Measurements from ENCODE around the gene MMP2. TPM values are rescaled to one million over a fixed set of nuclear protein-coding genes. Genes with fewer than 3 reads are reported as not detected.
A peak's percentile ranks its signal among the peaks of the same experiment; 100 is the strongest.

MMP2 gene
- total RNA-seq = 100 to 1,000 TPM in 4 of 8 experiments, 10 to 100 TPM in 3, 1 to 10 TPM in 1; 7.4 to 741 (median 94.4) TPM

- in situ Hi-C loops (cut with MboI; ENCODE audit: low pct_unique_long_range_greater_than_20kb in 2 of 9, low sequenced_read_pairs in 9 of 9, unreplicated experiment in 9 of 9) = no loop called here
- H3K27ac ChIP-seq = peak within 1 kb of the TSS in 1 of 2 donors; percentile 67
- 0 to 60% (median 8%) methylated on average over 1 to 6 of the region's 46 CpGs; no CpG with 5 or more reads in 4 of the 10 experiments for WGBS, 10 experiments
- H3K4me3 ChIP-seq = peak within 1 kb of the TSS; percentile 38 to 76 (median 44)
- ATAC-seq (replicated peaks in 6 of 8) = peak; percentile 21 to 85 (median 78)
- H3K4me1 ChIP-seq (replicated peaks in 1 of 2) = peaks cover 7 to 12% of the 10 kb centered on the region in 2 donors
Measured at GRCh38 chr16:55478827-55479429, at the start of gene MMP2. MMP2 (plus strand) TSS chr16:55479198; CDS start chr16:55479480, 282 bp downstream.

- Histone ChIP-seq H3K27ac (no peak overlapping the region), H3K4me1 (replicated peaks in 1 of 2) (peaks cover 0 to 3% of the 10 kb centered on the region in 2 donors), H3K4me3 (no peak overlapping the region)
- ATAC-seq (replicated peaks in 6 of 8) = no peak
- WGBS, 10 experiments = 0 to 100% (median 68%) methylated on average over 1 to 5 of the region's 5 CpGs; no CpG with 5 or more reads in 1 of the 10 experiments
- in situ Hi-C loops (cut with MboI; ENCODE audit: low pct_unique_long_range_greater_than_20kb in 2 of 9, low sequenced_read_pairs in 9 of 9, unreplicated experiment in 9 of 9) = no loop called here
Measured at GRCh38 chr16:55433030-55433429, 46.0 kb upstream of the MMP2 start.

GRCh38 chr16:55433535-55433934, 45.5 kb upstream of the MMP2 start:
- no peak overlapping the region for H3K4me3 ChIP-seq
- H3K4me1 ChIP-seq (replicated peaks in 1 of 2) = peaks cover 0 to 3% of the 10 kb centered on the region in 2 donors
- WGBS, 10 experiments = 15 to 100% (median 72%) methylated on average over 1 to 5 of the region's 5 CpGs; no CpG with 5 or more reads in 1 of the 10 experiments
- no peak overlapping the region for H3K27ac ChIP-seq
- ATAC-seq (replicated peaks in 6 of 8) = no peak
- in situ Hi-C loops (cut with MboI; ENCODE audit: low pct_unique_long_range_greater_than_20kb in 2 of 9, low sequenced_read_pairs in 9 of 9, unreplicated experiment in 9 of 9) = no loop called here

GRCh38 chr16:55434000-55434399, 45.0 kb upstream of the MMP2 start:
- no peak for ATAC-seq (replicated peaks in 6 of 8)
- in situ Hi-C loops (cut with MboI; ENCODE audit: low pct_unique_long_range_greater_than_20kb in 2 of 9, low sequenced_read_pairs in 9 of 9, unreplicated experiment in 9 of 9) = no loop called here
- Histone ChIP-seq H3K27ac (no peak overlapping the region), H3K4me3 (no peak overlapping the region), H3K4me1 (replicated peaks in 1 of 2) (peaks cover 0 to 3% of the 10 kb centered on the region in 2 donors)
- 5 to 82% (median 75%) methylated on average over 1 to 4 of the region's 4 CpGs; no CpG with 5 or more reads in 5 of the 10 experiments for WGBS, 10 experiments

GRCh38 chr16:55435387-55435786, 43.6 kb upstream of the MMP2 start:
- WGBS, 10 experiments = 20 to 100% (median 79%) methylated on average over 2 to 4 of the region's 5 CpGs; no CpG with 5 or more reads in 5 of the 10 experiments
- in situ Hi-C loops (cut with MboI; ENCODE audit: low pct_unique_long_range_greater_than_20kb in 2 of 9, low sequenced_read_pairs in 9 of 9, unreplicated experiment in 9 of 9) = no loop called here
- no peak overlapping the region for H3K4me3 ChIP-seq

GRCh38 chr16:55436587-55436986, 42.4 kb upstream of the MMP2 start:
- ATAC-seq (replicated peaks in 6 of 8) = no peak
- Histone ChIP-seq H3K27ac (no peak overlapping the region), H3K4me3 (no peak overlapping the region), H3K4me1 (replicated peaks in 1 of 2) (peaks cover 0 to 1% of the 10 kb centered on the region in 2 donors)
- 10 to 100% (median 66%) methylated on average over 1 to 2 of the region's 3 CpGs; no CpG with 5 or more reads in 4 of the 10 experiments for WGBS, 10 experiments
- in situ Hi-C loops (cut with MboI; ENCODE audit: low pct_unique_long_range_greater_than_20kb in 2 of 9, low sequenced_read_pairs in 9 of 9, unreplicated experiment in 9 of 9) = no loop called here

More at GRCh38 chr16:55435387-55435786, 43.6 kb upstream of the MMP2 start:
- Histone ChIP-seq H3K4me1 (replicated peaks in 1 of 2) (no peaks in the 10 kb centered on the region), H3K27ac (no peak overlapping the region)
- ATAC-seq (replicated peaks in 6 of 8) = no peak

GRCh38 chr16:55437625-55438024, 41.4 kb upstream of the MMP2 start:
- peak in 2 of 8 experiments; percentile 27 to 62 for ATAC-seq (replicated peaks in 6 of 8)
- in situ Hi-C loops (cut with MboI; ENCODE audit: low pct_unique_long_range_greater_than_20kb in 2 of 9, low sequenced_read_pairs in 9 of 9, unreplicated experiment in 9 of 9) = no loop called here
- 0 to 94% (median 42%) methylated on average over 1 to 3 of the region's 3 CpGs; no CpG with 5 or more reads in 2 of the 10 experiments for WGBS, 10 experiments

GRCh38 chr16:55438281-55438680, 40.7 kb upstream of the MMP2 start:
- H3K4me3 ChIP-seq = no peak overlapping the region
- ATAC-seq (replicated peaks in 6 of 8) = no peak
- peaks cover 0 to 3% of the 10 kb centered on the region in 2 donors for H3K4me1 ChIP-seq (replicated peaks in 1 of 2)
- in situ Hi-C loops (cut with MboI; ENCODE audit: low pct_unique_long_range_greater_than_20kb in 2 of 9, low sequenced_read_pairs in 9 of 9, unreplicated experiment in 9 of 9) = no loop called here
- no peak overlapping the region for H3K27ac ChIP-seq

More at GRCh38 chr16:55437625-55438024, 41.4 kb upstream of the MMP2 start:
- Histone ChIP-seq H3K27ac (no peak overlapping the region), H3K4me3 (no peak overlapping the region), H3K4me1 (replicated peaks in 1 of 2) (peaks cover 0 to 2% of the 10 kb centered on the region in 2 donors)

GRCh38 chr16:55439101-55439690, 39.8 kb upstream of the MMP2 start:
- peak in 3 of 8 experiments; percentile 32 to 91 (median 83) for ATAC-seq (replicated peaks in 6 of 8)
- in situ Hi-C loops (cut with MboI; ENCODE audit: low pct_unique_long_range_greater_than_20kb in 2 of 9, low sequenced_read_pairs in 9 of 9, unreplicated experiment in 9 of 9) = no loop called here
- no peak overlapping the region for H3K27ac ChIP-seq
- no peak overlapping the region for H3K4me3 ChIP-seq
- WGBS, 10 experiments = 0 to 100% (median 71%) methylated on average over 1 to 6 of the region's 6 CpGs
- H3K4me1 ChIP-seq (replicated peaks in 1 of 2) = peaks cover 9 to 10% of the 10 kb centered on the region in 2 donors

- H3K27ac ChIP-seq = no peak overlapping the region
- peak in 7 of 8 experiments; percentile 11 to 89 (median 46) for ATAC-seq (replicated peaks in 6 of 8)
- no peak overlapping the region for H3K4me3 ChIP-seq
- peaks cover 13 to 16% of the 10 kb centered on the region in 2 donors for H3K4me1 ChIP-seq (replicated peaks in 1 of 2)
- 0 to 93% (median 68%) methylated on average over 1 to 10 of the region's 11 CpGs for WGBS, 10 experiments
- in situ Hi-C loops (cut with MboI; ENCODE audit: low pct_unique_long_range_greater_than_20kb in 2 of 9, low sequenced_read_pairs in 9 of 9, unreplicated experiment in 9 of 9) = no loop called here
Measured at GRCh38 chr16:55443434-55444346, 35.3 kb upstream of the MMP2 start.

GRCh38 chr16:55444754-55445485, 34.1 kb upstream of the MMP2 start:
- 43 to 100% (median 82%) methylated on average over 1 to 7 of the region's 8 CpGs; no CpG with 5 or more reads in 4 of the 10 experiments for WGBS, 10 experiments
- ATAC-seq (replicated peaks in 6 of 8) = no peak
- in situ Hi-C loops (cut with MboI; ENCODE audit: low pct_unique_long_range_greater_than_20kb in 2 of 9, low sequenced_read_pairs in 9 of 9, unreplicated experiment in 9 of 9) = no loop called here
- Histone ChIP-seq H3K4me1 (replicated peaks in 1 of 2) (peaks cover 13 to 16% of the 10 kb centered on the region in 2 donors), H3K27ac (no peak overlapping the region), H3K4me3 (no peak overlapping the region)

GRCh38 chr16:55447231-55447630, 31.8 kb upstream of the MMP2 start:
- ATAC-seq (replicated peaks in 6 of 8) = no peak
- in situ Hi-C loops (cut with MboI; ENCODE audit: low pct_unique_long_range_greater_than_20kb in 2 of 9, low sequenced_read_pairs in 9 of 9, unreplicated experiment in 9 of 9) = no loop called here
- Histone ChIP-seq H3K27ac (no peak overlapping the region), H3K4me3 (no peak overlapping the region), H3K4me1 (replicated peaks in 1 of 2) (peaks cover 13 to 14% of the 10 kb centered on the region in 2 donors)
- WGBS, 10 experiments = 56 to 97% (median 80%) methylated on average over 1 to 12 of the region's 12 CpGs; no CpG with 5 or more reads in 3 of the 10 experiments
